T-helper 1 cell treated with Interleukin-12 subunit alpha and Interleukin-12 subunit beta and Interleukin-4 antibody, amounts not matched to agents 30 μg/mL and 1 μg/mL, for 36 hours (primary cell): ENCODE measurements around the gene ZNF536.

Experiments used
- H3K27ac Mint-ChIP-seq: one replicate; pipeline ENCODE4 v1.8.0; 2021; ENCODE audit warnings: mild to moderate bottlenecking, mixed read lengths
- H3K27me3 Mint-ChIP-seq: one replicate; pipeline ENCODE4 v1.8.0; 2021; ENCODE audit warnings: low read depth, mixed read lengths
- H3K36me3 Mint-ChIP-seq: one replicate; pipeline ENCODE4 v1.8.0; 2021; ENCODE audit warnings: low read depth, mixed read lengths
- H3K4me1 Mint-ChIP-seq: one replicate; pipeline ENCODE4 v1.8.0; 2021; ENCODE audit warnings: low read depth, mixed read lengths
- H3K4me3 Mint-ChIP-seq: one replicate; pipeline ENCODE4 v1.8.0; 2021; ENCODE audit warnings: mild to moderate bottlenecking, moderate library complexity, mixed read lengths
- H3K9me3 Mint-ChIP-seq: one replicate; pipeline ENCODE4 v1.8.0; 2021; ENCODE audit warnings: mixed read lengths

Gene ZNF536

DNA sequence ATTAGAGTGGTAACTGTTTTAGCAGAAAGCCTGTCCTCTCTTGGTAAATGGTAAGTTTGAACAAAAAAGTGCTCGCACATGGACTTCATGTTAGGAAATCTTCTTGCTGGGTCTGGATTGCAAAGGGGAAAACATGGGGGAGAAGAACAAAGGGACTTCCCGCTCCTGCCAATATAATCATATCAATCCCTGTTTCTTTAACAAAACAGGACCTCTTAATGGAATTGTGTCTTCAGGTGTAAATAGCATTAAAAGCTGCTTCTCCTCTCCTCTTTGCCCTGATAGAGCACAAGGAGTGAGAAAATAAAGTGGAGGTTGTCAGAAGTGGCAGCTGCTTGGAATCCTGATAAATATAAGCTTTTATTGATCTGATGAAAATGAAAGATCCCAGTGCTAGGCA, 20.4 kb upstream of the ZNF536 start:
- no peaks in the 10 kb centered on the region for H3K36me3 Mint-ChIP-seq
- no peak overlapping the region for H3K4me3 Mint-ChIP-seq
- H3K27ac Mint-ChIP-seq, result no peak overlapping the region
- H3K27me3 Mint-ChIP-seq, result no peaks in the 10 kb centered on the region
- no peaks in the 10 kb centered on the region for H3K4me1 Mint-ChIP-seq
- no peaks in the 10 kb centered on the region for H3K9me3 Mint-ChIP-seq

DNA sequence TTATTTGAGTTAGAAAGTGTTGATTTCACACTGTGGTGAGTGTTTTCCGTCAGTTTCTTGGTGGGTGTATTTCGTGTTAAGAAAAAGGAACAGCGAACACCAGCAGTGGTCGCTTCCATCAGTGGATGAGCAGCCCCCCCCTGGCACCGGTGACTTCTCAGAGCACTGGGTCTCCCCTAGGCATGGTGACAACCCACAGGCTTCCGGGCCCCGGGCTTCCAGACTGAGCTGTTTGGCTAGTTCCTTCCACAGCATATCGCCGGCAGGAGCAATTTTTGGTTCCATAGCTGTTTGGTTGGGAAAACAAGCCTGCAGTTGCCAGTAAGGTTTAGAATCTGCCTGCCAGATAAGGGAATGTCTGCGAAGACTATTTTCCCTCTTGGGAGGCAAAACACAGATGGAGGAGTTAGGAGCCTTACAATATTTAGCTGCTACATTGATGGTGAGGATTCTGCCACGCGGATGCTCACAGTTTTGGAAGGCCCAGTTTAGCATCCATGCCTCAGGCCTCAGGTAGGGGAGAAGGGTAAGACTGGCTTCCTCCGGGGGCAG, 18.7 kb upstream of the ZNF536 start:
- no peaks in the 10 kb centered on the region for H3K9me3 Mint-ChIP-seq
- no peak overlapping the region for H3K4me3 Mint-ChIP-seq
- no peaks in the 10 kb centered on the region for H3K27me3 Mint-ChIP-seq
- H3K36me3 Mint-ChIP-seq, result no peaks in the 10 kb centered on the region
- H3K27ac Mint-ChIP-seq, result no peak overlapping the region
- no peaks in the 10 kb centered on the region for H3K4me1 Mint-ChIP-seq

DNA sequence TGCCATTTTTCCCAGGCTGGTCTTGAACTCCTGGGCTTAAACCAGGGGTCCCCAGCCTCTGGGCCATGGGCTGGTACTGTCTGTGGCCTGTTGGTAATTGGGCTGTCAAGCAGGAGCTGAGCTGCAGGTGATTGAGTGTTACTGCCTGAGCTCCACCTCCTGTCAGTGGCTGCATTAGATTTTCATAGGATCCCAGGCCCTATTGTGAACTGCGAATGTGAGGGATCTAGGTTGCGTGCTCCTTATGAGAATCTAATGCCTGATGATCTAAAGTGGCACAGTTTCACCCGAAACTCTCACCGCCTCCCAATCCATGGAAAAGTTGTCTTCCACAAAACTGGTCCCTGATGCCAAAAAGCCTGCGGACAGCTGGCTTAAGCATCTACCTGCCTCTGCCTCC, 16.6 kb upstream of the ZNF536 start:
- Mint-ChIP-seq H3K36me3 (no peaks in the 10 kb centered on the region), H3K27ac (no peak overlapping the region), H3K27me3 (peaks cover 4% of the 10 kb centered on the region), H3K4me1 (no peaks in the 10 kb centered on the region), H3K9me3 (no peaks in the 10 kb centered on the region), H3K4me3 (no peak overlapping the region)

DNA sequence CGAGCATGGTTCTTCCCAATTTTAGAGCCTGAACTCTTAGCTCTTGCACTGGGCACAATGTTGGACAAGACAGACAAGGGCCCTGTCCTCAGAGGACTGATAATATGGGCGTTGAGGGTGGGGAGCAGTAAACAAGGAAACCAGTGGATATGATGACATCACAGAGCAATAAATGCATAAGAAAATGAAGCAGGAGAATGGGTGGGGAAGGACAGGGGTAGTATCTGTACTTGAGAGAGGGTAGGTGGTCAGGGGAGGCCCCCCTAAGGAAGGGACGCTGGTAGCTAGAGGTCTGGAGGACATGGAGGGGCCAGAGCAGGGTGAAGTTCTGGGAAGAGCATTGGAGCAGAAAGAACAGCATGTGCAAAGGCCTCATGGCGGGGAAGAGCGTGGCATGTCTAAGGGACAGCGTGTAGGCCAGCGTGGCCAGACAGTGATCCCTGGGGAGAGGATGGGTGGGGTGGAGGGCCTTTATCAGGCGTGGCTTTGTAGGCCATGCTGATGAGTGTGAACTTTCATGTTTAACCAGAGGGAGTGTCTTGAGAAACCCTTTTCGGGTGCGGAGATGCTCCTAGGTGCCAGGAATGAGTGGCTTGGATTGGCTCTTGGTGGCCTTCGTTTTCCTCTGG, 15.1 kb upstream of the ZNF536 start:
- H3K4me3 Mint-ChIP-seq, result no peak overlapping the region
- H3K27ac Mint-ChIP-seq, result no peak overlapping the region
- H3K9me3 Mint-ChIP-seq, result no peaks in the 10 kb centered on the region
- no peaks in the 10 kb centered on the region for H3K4me1 Mint-ChIP-seq
- H3K27me3 Mint-ChIP-seq, result peaks cover 13% of the 10 kb centered on the region
- no peaks in the 10 kb centered on the region for H3K36me3 Mint-ChIP-seq

DNA sequence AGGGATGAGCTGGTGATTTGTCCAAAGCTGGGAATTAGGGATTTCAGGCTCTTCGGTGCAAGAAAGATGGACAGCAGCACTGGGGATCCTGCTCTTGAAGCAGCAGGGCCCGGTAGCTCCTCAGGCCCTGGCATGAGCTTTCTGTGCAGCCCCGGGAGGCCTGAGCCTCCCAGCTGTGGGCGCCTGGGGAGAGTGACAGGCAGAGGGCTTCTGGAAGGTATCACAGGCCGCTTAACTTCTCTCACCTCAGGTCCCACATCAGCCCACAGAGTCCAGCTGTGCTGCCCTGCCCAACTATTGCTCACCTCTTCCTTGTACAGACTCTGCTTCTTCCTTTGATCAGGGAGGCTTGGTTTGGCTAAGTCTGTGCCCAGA, 14.6 kb upstream of the ZNF536 start:
- Mint-ChIP-seq H3K27ac (no peak overlapping the region), H3K9me3 (no peaks in the 10 kb centered on the region), H3K4me3 (no peak overlapping the region), H3K36me3 (no peaks in the 10 kb centered on the region), H3K27me3 (peaks cover 13% of the 10 kb centered on the region), H3K4me1 (no peaks in the 10 kb centered on the region)

DNA sequence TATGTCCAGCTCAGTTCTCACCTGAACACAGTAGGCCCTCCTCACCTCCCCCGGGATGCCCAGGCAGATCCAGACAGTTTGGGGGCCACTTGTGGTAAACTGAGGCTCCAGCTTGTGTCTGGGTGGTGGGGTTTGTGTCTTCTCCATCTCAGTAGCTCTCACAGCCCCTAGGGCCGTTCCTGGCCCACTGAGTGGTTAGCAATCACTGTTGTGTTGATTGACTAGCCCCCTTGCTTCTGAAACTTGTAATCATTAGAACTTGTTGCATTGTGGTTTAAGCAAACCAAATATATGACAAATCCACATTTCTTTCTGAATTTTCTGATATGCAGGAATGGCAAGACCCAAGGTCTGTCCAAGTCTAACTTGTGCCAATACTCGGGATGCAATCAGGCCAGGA, 13.9 kb upstream of the ZNF536 start:
- no peaks in the 10 kb centered on the region for H3K36me3 Mint-ChIP-seq
- no peaks in the 10 kb centered on the region for H3K4me1 Mint-ChIP-seq
- no peaks in the 10 kb centered on the region for H3K9me3 Mint-ChIP-seq
- H3K27me3 Mint-ChIP-seq, result peaks cover 13% of the 10 kb centered on the region
- H3K27ac Mint-ChIP-seq, result no peak overlapping the region
- no peak overlapping the region for H3K4me3 Mint-ChIP-seq

DNA sequence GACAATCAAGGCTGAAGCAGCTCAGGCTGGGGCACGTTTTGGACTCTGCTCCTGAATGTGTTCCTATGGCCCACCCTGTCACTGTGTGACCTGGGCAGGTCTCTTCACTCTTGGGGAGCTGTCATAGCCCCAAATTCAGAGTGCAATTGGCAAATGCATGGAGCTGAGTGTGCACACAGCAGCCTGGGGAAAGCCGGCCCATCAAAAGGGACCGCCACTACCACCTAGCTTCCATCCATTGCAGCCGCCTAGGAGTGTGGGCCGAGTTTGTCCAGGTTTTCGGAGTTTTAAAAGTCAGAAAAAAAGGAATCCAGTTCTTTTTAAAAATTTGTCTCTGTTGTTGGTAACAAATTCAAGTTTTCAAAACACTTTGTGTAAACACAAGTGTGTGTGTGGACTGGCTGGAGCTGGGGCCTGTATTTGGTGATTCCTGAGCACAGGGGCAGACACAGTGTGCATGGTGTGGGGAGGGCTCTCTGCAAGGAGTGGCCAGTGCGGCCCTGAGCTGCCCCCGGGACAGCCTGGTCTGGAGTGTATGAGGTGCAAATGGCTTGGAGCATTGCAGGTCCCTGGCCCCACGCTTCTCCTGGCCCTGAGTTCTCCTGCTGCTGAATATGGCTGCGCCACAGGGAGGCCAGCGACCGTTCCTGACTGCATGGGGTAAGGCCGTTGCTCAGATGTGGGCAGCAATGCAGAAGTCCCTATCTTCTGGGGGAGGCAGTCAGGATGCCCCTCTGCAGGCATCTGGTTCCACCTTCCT, 13.2 kb upstream of the ZNF536 start:
- no peaks in the 10 kb centered on the region for H3K36me3 Mint-ChIP-seq
- no peak overlapping the region for H3K4me3 Mint-ChIP-seq

DNA sequence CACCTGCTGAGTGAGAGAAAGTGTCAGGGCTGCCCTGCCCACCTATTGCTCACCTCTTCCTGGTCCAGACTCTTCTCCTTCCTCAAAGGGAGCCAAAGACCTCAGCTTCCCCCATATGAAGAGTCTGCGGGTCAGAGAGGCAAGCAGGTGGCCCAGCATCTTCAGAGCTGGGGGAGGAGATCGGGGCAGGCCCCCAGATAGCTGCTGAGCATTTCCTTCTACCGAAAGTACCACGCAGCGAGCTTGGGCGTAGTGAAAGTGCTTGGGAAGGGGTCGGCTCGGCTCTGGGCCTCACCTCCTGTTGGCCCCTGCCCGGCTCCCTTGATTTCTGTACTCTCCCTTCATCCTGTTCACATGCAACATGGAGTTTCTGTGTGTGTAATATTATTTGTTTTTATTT, 12.2 kb upstream of the ZNF536 start:
- no peak overlapping the region for H3K27ac Mint-ChIP-seq
- no peaks in the 10 kb centered on the region for H3K9me3 Mint-ChIP-seq
- peaks cover 13% of the 10 kb centered on the region for H3K27me3 Mint-ChIP-seq
- no peak overlapping the region for H3K4me3 Mint-ChIP-seq
- no peaks in the 10 kb centered on the region for H3K4me1 Mint-ChIP-seq
- H3K36me3 Mint-ChIP-seq, result no peaks in the 10 kb centered on the region

More for the DNA sequence above, 13.2 kb upstream of the ZNF536 start:
- Mint-ChIP-seq H3K27ac (no peak overlapping the region), H3K4me1 (no peaks in the 10 kb centered on the region), H3K27me3 (peaks cover 13% of the 10 kb centered on the region), H3K9me3 (no peaks in the 10 kb centered on the region)

DNA sequence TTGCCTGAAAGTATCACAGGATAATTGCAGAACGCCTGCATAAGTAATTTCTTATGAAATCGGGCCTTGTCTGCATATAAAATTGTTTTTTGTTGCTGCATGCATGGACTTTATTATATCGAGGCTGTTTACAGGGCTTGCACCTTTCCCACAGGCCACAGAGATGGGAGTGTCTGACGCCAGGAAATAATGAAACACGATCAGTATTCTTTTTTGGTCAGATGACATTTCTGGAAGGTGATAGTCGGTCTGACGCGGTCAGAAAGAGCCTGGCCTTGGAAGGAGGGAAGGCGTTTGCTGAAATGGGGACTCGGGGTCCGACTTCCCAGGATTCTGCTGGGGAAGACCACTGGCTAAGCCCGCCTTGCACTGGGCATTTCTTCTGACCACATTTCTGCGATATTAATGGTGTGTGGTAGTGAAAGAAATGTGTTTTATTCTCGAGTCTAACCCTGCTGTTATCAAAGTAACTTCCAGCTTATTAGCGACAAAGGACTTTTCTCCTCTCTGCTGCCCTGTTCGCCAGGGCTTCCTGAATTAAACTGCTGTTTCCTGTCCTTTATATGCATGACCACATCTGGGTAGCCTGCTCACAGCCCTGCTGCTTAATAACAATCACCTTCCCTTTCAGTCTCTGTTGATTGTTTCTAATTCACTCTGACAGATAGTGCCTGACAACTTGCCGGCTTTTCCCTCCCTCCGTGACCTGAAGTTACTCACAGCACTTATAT, 11.6 kb upstream of the ZNF536 start:
- no peaks in the 10 kb centered on the region for H3K36me3 Mint-ChIP-seq
- H3K4me1 Mint-ChIP-seq, result no peaks in the 10 kb centered on the region
- no peaks in the 10 kb centered on the region for H3K9me3 Mint-ChIP-seq
- no peak overlapping the region for H3K27ac Mint-ChIP-seq
- no peak overlapping the region for H3K4me3 Mint-ChIP-seq
- peaks cover 13% of the 10 kb centered on the region for H3K27me3 Mint-ChIP-seq

DNA sequence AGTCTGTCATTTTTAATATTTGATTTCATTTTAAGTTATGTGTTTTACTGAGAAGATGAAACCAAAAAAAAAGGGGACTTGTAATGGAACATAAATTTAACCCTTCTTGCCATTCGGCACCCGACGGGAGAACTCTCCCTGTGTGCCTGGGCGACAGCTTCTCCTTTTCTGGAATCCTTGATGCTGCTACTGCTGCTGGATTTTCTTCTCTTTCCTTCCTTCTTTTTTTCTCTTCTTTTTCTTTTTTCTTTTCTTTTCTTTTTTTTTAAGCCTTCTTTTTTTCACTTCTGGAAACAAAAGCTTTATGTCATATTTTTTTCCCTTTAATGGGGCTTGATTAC, 11.1 kb upstream of the ZNF536 start:
- Mint-ChIP-seq H3K9me3 (no peaks in the 10 kb centered on the region), H3K4me3 (no peak overlapping the region), H3K27ac (no peak overlapping the region), H3K4me1 (no peaks in the 10 kb centered on the region), H3K36me3 (no peaks in the 10 kb centered on the region), H3K27me3 (peaks cover 13% of the 10 kb centered on the region)

DNA sequence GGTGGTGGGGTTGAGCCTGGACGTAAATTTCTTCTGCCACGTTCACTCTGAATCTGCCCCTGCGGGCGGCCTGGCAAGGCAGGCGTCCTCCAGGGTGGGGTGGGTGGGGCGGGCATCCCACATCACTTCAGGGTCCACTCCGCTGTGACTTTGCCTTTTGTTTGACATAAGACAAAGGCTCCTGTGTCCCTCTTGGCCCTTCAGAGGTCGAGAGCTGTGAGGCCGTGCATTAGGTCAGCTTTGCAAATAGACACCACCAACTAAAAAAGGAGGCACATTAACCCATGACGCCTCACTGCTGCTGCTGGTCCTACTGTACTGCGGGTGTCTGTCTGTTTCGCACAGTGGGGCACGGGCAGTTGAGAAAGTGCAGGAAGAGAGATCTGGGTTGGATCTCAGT, 10.5 kb upstream of the ZNF536 start:
- no peaks in the 10 kb centered on the region for H3K4me1 Mint-ChIP-seq
- H3K27ac Mint-ChIP-seq, result no peak overlapping the region
- peaks cover 13% of the 10 kb centered on the region for H3K27me3 Mint-ChIP-seq
- no peaks in the 10 kb centered on the region for H3K9me3 Mint-ChIP-seq
- no peaks in the 10 kb centered on the region for H3K36me3 Mint-ChIP-seq
- H3K4me3 Mint-ChIP-seq, result no peak overlapping the region

DNA sequence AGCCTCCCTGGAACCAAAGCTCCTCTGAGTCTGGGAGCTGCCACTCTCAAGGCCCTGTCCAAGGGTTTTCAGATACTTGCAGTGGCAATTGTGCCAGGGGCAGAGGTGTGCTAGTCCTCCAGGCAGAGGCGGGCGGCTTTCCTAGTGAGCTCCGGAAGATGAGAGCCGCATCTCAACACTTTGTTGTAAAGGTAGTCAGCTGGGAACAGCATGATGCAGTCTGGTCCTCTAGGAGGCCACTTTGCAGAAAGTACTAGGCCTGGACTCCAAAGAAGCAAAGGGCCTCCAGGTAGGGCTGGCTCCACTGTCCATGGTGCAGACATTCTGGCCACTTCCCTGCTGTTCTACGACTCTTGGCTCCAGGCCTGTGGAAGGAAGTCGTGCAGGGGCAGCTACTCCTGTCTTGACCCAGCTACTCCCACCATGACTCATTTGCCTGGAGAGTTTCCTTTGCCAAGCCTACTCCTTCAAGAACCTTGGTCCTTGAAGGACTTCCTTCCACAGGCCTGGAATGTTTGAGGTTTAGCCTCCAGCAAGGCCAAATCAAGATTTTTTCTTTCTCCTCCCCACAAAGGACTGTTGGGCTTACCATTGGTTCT, 9.9 kb upstream of the ZNF536 start:
- Mint-ChIP-seq H3K4me3 (no peak overlapping the region), H3K4me1 (no peaks in the 10 kb centered on the region), H3K27me3 (peaks cover 13% of the 10 kb centered on the region), H3K36me3 (no peaks in the 10 kb centered on the region), H3K27ac (no peak overlapping the region), H3K9me3 (no peaks in the 10 kb centered on the region)

DNA sequence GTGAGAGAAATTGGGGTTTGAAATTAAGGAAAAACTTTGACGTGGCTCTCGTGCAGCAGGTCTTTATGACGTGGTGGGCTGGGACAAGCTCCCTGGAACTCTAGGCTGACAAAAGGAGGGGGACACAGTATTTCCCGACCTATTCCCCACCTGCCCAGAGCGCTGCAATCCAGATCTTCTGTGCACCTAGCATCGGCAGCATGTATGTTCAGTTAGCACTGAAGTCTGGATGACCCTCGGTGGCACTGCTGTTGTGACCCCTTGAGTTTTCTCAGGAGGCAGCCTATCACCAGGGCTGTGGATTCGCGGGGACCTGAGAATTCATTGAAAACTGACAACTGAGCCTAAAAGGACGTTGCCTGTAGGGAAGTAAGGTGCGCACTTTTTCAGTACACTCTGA, 9.1 kb upstream of the ZNF536 start:
- Mint-ChIP-seq H3K9me3 (no peaks in the 10 kb centered on the region), H3K4me3 (no peak overlapping the region), H3K27me3 (peaks cover 13% of the 10 kb centered on the region), H3K27ac (no peak overlapping the region), H3K4me1 (no peaks in the 10 kb centered on the region), H3K36me3 (no peaks in the 10 kb centered on the region)

DNA sequence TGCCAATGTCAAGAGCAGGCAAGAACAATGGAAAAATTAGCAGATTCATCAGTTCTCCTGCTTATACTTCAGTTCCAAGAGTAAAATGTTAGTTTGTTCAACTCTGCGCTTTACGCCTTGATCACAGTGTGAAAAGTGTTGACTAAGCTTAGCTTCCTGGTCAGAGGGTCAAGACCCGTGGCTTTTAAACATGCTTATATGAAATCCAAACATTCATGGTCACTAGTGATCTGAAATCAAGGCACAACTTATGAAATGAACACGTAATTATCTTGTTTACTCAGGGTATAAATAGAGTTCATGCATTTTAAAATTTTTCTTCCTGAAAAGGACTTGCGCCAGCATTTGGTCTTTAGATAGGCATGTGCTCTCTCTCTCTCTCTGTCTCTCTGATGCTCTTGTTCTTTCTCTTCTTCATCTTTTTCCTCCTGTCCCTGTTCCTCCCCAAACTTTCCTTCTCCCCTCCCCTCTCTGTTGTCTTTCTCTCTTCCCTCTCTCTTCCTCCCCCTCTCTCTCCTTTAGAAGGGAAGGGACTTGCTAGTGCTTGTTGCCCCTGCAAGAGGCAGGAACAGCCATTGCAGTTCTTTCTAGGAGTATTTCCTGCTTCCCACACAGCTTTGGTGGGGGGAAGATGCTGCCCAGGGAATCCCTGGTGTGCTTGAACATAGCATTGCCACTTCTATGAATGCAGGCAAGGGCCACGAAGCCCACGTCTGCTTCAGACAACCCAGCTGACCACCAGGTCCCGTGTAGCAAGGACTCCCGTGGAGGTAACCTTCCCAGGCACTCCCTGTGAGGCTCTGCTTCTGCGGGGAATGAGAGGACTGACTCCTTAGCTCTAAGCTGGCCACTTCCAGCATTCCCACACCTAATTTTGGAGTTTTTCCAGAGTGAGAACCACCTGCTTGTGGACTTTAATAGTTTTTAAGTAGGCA, 7.1 kb upstream of the ZNF536 start:
- Mint-ChIP-seq H3K27ac (no peak overlapping the region), H3K36me3 (no peaks in the 10 kb centered on the region), H3K4me3 (no peak overlapping the region), H3K27me3 (peaks cover 12% of the 10 kb centered on the region), H3K4me1 (no peaks in the 10 kb centered on the region), H3K9me3 (no peaks in the 10 kb centered on the region)
